ENCODE data around the gene MEST. TPM values are rescaled to one million over a fixed set of nuclear protein-coding genes. Genes with fewer than 3 reads are reported as not detected.

MEST gene
- polyA plus RNA-seq, 3 donors, result 1.1 to 3.1 (median 1.8) TPM

GRCh38 chr7:130444234-130444633, 47.7 kb upstream of the MEST start:
- H3K27me3 Mint-ChIP-seq (ENCODE audit: low read depth in 3 of 3), result peaks cover 2 to 8% (median 4%) of the 10 kb centered on the region in 3 donors
- Histone ChIP-seq H3K36me3 (replicated peaks in 1 of 2; ENCODE audit: control insufficient read depth in 1 of 2, insufficient read depth in 2 of 2, low read length in 2 of 2) (no peaks in the 10 kb centered on the region), H3K4me1 (ENCODE audit: control insufficient read depth in 1 of 2, insufficient read depth in 2 of 2, low read length in 2 of 2) (peaks cover 11 to 12% of the 10 kb centered on the region in 2 donors), H3K9ac (ENCODE audit: insufficient read depth, low read length, poor library complexity, severe bottlenecking) (no peak overlapping the region), H3K79me2 (ENCODE audit: insufficient read depth, low read length) (peaks cover 3% of the 10 kb centered on the region), H4K20me1 (ENCODE audit: insufficient read depth, low read length) (no peaks in the 10 kb centered on the region), H3K4me3 (replicated peaks in 1 of 3; ENCODE audit: low read depth in 2 of 3, low read length in 3 of 3) (no peak overlapping the region), H3K9me3 (replicated peaks in 1 of 2; ENCODE audit: control insufficient read depth in 1 of 2, insufficient read depth in 1 of 2, low read length in 2 of 2) (peaks cover 0 to 3% of the 10 kb centered on the region in 2 donors), H3K4me2 (replicated peaks; ENCODE audit: extremely low read depth, low read length, poor library complexity, severe bottlenecking) (no peak overlapping the region), H3K27ac (ENCODE audit: low read depth in 1 of 2, low read length in 2 of 2) (no peak overlapping the region), H3K27me3 (ENCODE audit: control insufficient read depth in 2 of 2, insufficient read depth in 2 of 2, low read length in 2 of 2) (no peaks in the 10 kb centered on the region), H2AFZ (ENCODE audit: insufficient read depth, low read depth, low read length, poor library complexity, severe bottlenecking) (peak overlapping the region; percentile 16)
- no peak overlapping the region for H3K4me3 Mint-ChIP-seq
- intact Hi-C loops (cut with micrococcal nuclease), result no loop called here
- H3K36me3 Mint-ChIP-seq, result no peaks in the 10 kb centered on the region
- no peak for TF ChIP-seq CTCF (IDR thresholded peaks at IDR 0.05)
- no peak for DNase-seq
- peaks cover 11% of the 10 kb centered on the region for H3K4me1 Mint-ChIP-seq
- peaks cover 2 to 11% (median 6%) of the 10 kb centered on the region in 7 donors for H3K9me3 Mint-ChIP-seq
- no peak overlapping the region for H3K27ac Mint-ChIP-seq
- WGBS (ENCODE audit: insufficient coverage), result no CpG with 5 or more reads among the region's 3 CpGs

- Histone ChIP-seq H3K79me2 (ENCODE audit: insufficient read depth, low read length) (peaks cover 3% of the 10 kb centered on the region), H3K27me3 (ENCODE audit: control insufficient read depth in 2 of 2, insufficient read depth in 2 of 2, low read length in 2 of 2) (no peaks in the 10 kb centered on the region), H3K4me2 (replicated peaks; ENCODE audit: extremely low read depth, low read length, poor library complexity, severe bottlenecking) (no peak overlapping the region), H3K27ac (ENCODE audit: low read depth in 1 of 2, low read length in 2 of 2) (no peak overlapping the region), H4K20me1 (ENCODE audit: insufficient read depth, low read length) (no peaks in the 10 kb centered on the region), H3K4me3 (replicated peaks in 1 of 3; ENCODE audit: low read depth in 2 of 3, low read length in 3 of 3) (no peak overlapping the region), H3K36me3 (replicated peaks in 1 of 2; ENCODE audit: control insufficient read depth in 1 of 2, insufficient read depth in 2 of 2, low read length in 2 of 2) (no peaks in the 10 kb centered on the region), H3K9me3 (replicated peaks in 1 of 2; ENCODE audit: control insufficient read depth in 1 of 2, insufficient read depth in 1 of 2, low read length in 2 of 2) (peaks cover 0 to 3% of the 10 kb centered on the region in 2 donors), H3K4me1 (ENCODE audit: control insufficient read depth in 1 of 2, insufficient read depth in 2 of 2, low read length in 2 of 2) (peaks cover 11 to 12% of the 10 kb centered on the region in 2 donors), H2AFZ (ENCODE audit: insufficient read depth, low read depth, low read length, poor library complexity, severe bottlenecking) (peak overlapping the region; percentile 16), H3K9ac (ENCODE audit: insufficient read depth, low read length, poor library complexity, severe bottlenecking) (no peak overlapping the region)
- Mint-ChIP-seq H3K4me3 (no peak overlapping the region), H3K9me3 (peaks cover 2 to 12% (median 6%) of the 10 kb centered on the region in 7 donors), H3K4me1 (peaks cover 9% of the 10 kb centered on the region), H3K27me3 (ENCODE audit: low read depth in 3 of 3) (peaks cover 2 to 8% (median 2%) of the 10 kb centered on the region in 3 donors), H3K27ac (peak overlapping the region in 1 of 7 donors; percentile 11), H3K36me3 (no peaks in the 10 kb centered on the region)
- WGBS (ENCODE audit: insufficient coverage), result 93% methylated on average over 4 of the region's 5 CpGs
- intact Hi-C loops (cut with micrococcal nuclease), result no loop called here
- DNase-seq, result no peak
- no peak for TF ChIP-seq CTCF (IDR thresholded peaks at IDR 0.05)
Observed at GRCh38 chr7:130444751-130445407, 47.0 kb upstream of the MEST start.
